GM23248 (cell line): Measurements from ENCODE around the gene NLRP9.

Experiments used
- EZH2 ChIP-seq: fragments of 200-600 bp; sonication (generic); IDR thresholded peaks from 2 replicates; pipeline ENCODE4 v1.6.1; 2018; ENCODE audit warnings: antibody characterized with exemption, mild to moderate bottlenecking; ENCODE audit not compliant: insufficient read depth, poor library complexity, severe bottlenecking
- EZH2phosphoT487 ChIP-seq: fragments of 200-600 bp; sonication (generic); IDR thresholded peaks from 2 replicates; pipeline ENCODE4 v1.6.1; 2018; ENCODE audit warnings: antibody characterized with exemption, moderate library complexity, mild to moderate bottlenecking, low read depth; ENCODE audit not compliant: insufficient read depth

DNA sequence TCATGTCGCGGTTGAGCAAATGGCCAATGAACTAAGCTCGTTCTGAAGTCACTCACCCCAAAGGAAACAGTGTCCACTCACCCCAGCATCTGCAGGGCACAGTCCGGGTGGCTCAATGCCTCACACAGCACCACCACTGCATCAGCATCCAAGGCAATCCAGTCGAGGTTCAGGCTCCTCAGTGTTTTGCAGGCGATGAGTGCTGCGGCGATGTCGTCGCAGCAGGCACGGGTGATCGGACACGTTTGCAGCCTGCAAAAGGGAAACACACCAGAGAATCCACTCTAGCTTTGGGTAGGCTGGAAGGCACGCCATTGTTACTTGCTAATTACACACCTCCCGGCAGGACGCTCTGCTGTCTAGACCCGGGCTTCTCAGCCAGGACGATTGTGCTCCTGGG is 26.5 kb downstream of the NLRP9 start:
- TF ChIP-seq EZH2 (no peak), EZH2phosphoT487 (no peak)
